Kidney epithelial cell (primary cell): ENCODE data around the gene DRICH1. TPM values are rescaled to one million over a fixed set of nuclear protein-coding genes. Genes with fewer than 3 reads are reported as not detected.
A peak's percentile ranks its signal among the peaks of the same experiment; 100 is the strongest.
"Not testable (repeated sequence)": the region's sequence is repeated elsewhere in the genome, so short reads cannot be mapped to it uniquely, and the experiment has no call there.

ENCODE experiments used
- DNase-seq: peaks from one replicate; pipeline ENCODE4 v3.0.0-alpha.2; 2010; ENCODE audit warnings: low read depth
- H3K27me3 ChIP-seq: 2 replicates; pipeline ENCODE4 v1.6.0; 2011; ENCODE audit warnings: low read length; ENCODE audit not compliant: control insufficient read depth, insufficient read depth
- H3K36me3 ChIP-seq: 2 replicates; pipeline ENCODE4 v1.5.1; 2011; ENCODE audit warnings: low read length; ENCODE audit not compliant: control insufficient read depth, insufficient read depth
- H3K4me3 ChIP-seq: 2 replicates; pipeline ENCODE4 v1.5.1; 2011; ENCODE audit warnings: low read depth, mild to moderate bottlenecking, control low read depth, low read length
- total RNA-seq: library from RNA; depleted of rRNA; stranded (reverse); fragments of >200 nt; gene quantifications from 2 replicates; pipeline ENCODE4 v1.2.3, GENCODE V29; 2015
- TF ChIP-seq, protein P1 (sequence below): IDR thresholded peaks from 2 replicates; pipeline ENCODE4 v1.5.1; 2011; ENCODE audit warnings: mild to moderate bottlenecking, moderate library complexity, low read length, control low read depth, inconsistent platforms; ENCODE audit not compliant: insufficient read depth, poor library complexity, severe bottlenecking

Gene DRICH1
- total RNA-seq, 1 donor from 2014 or later, result not detected

- Histone ChIP-seq H3K27me3 (no peaks in the 10 kb centered on the region), H3K4me3 (no peak overlapping the region), H3K36me3 (no peaks in the 10 kb centered on the region)
- DNase-seq, result no peak
- TF ChIP-seq, protein P1, sequence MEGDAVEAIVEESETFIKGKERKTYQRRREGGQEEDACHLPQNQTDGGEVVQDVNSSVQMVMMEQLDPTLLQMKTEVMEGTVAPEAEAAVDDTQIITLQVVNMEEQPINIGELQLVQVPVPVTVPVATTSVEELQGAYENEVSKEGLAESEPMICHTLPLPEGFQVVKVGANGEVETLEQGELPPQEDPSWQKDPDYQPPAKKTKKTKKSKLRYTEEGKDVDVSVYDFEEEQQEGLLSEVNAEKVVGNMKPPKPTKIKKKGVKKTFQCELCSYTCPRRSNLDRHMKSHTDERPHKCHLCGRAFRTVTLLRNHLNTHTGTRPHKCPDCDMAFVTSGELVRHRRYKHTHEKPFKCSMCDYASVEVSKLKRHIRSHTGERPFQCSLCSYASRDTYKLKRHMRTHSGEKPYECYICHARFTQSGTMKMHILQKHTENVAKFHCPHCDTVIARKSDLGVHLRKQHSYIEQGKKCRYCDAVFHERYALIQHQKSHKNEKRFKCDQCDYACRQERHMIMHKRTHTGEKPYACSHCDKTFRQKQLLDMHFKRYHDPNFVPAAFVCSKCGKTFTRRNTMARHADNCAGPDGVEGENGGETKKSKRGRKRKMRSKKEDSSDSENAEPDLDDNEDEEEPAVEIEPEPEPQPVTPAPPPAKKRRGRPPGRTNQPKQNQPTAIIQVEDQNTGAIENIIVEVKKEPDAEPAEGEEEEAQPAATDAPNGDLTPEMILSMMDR, result no peak
These were observed 33.2 kb downstream of the DRICH1 start for GRCh38 chr22:23598805-23599518.

- not testable (repeated sequence) for DNase-seq, H3K27me3 ChIP-seq, H3K36me3 ChIP-seq, H3K4me3 ChIP-seq
These were observed 34.4 kb downstream of the DRICH1 start for GRCh38 chr22:23597576-23598268.

DNA sequence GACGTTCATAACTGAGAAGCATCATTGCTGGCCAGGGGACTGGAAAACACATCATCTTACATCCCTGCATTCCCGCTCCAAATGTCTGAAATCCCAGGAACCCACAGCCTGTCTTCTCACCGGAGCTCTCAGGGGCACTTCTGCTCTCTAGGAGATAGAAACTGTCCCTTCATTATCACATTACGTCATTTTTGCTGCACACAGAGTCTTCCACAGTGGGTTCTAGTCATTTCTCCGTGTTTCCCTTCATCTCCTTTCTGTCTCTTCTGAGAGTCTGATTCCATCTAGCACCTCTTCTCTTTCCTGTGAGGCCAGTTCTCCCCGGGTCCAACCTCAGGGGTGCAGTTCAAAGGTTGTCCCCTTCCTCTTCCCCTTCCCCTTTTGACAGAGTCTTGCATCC is 36.2 kb downstream of the DRICH1 start:
- H3K4me3 ChIP-seq, H3K27me3 ChIP-seq, H3K36me3 ChIP-seq, DNase-seq: not testable (repeated sequence)

- no peak for DNase-seq
- Histone ChIP-seq H3K36me3 (no peaks in the 10 kb centered on the region), H3K27me3 (no peaks in the 10 kb centered on the region), H3K4me3 (no peak overlapping the region)
- TF ChIP-seq, protein P1, result no peak
These were observed 40.3 kb downstream of the DRICH1 start for GRCh38 chr22:23591846-23592245.

- Histone ChIP-seq H3K4me3 (no peak overlapping the region), H3K36me3 (no peaks in the 10 kb centered on the region), H3K27me3 (no peaks in the 10 kb centered on the region)
- no peak for DNase-seq
- TF ChIP-seq, protein P1, result peak; percentile 95
These were observed 40.8 kb downstream of the DRICH1 start for GRCh38 chr22:23591201-23591791.

DNA sequence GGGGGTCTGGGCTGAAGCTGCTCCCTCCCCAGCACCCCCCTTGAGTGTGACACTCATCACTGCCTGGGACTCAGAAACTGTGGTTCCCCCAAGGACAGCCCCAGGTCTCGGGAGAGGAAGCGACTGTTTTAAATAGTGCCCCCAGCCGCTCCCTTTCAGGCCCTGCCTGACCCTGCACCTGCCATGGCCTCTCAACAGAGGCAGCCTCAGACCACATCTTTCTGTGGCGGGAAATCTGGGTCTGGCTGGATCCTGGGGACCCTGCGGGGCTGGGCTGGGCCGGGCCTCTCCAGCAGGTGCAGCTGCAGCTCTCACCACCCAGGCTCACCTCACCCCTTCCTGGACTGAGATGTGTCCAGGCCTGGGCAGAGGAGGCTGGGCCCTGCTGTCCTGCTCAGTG is 48.3 kb downstream of the DRICH1 start:
- DNase-seq, result no peak
- TF ChIP-seq, protein P1, result no peak
- Histone ChIP-seq H3K27me3 (peaks cover 2% of the 10 kb centered on the region), H3K4me3 (no peak overlapping the region), H3K36me3 (no peaks in the 10 kb centered on the region)
